Transverse colon (tissue), 4 donors: ENCODE data around the gene FNDC1. TPM values are rescaled to one million over a fixed set of nuclear protein-coding genes. Genes with fewer than 3 reads are reported as not detected.
A peak's percentile ranks its signal among the peaks of the same experiment; 100 is the strongest.
"Not testable (repeated sequence)": the region's sequence is repeated elsewhere in the genome, so short reads cannot be mapped to it uniquely, and the experiment has no call there.

Experiments
- DNase-seq: peaks from one replicate; pipeline ENCODE4 v3.0.0-alpha.2; 2019
- H3K27ac ChIP-seq, 4 donors: fragments of 200-600 bp; sonication (generic); 2 replicates each; pipeline ENCODE4 v1.5.1; 2016 to 2018; ENCODE audit warnings: inconsistent platforms in 4 of 4
- H3K27me3 ChIP-seq: fragments of 200-600 bp; sonication (generic); 2 replicates; pipeline ENCODE4 v1.5.1; 2017; ENCODE audit warnings: inconsistent platforms
- H3K36me3 ChIP-seq, 4 donors: fragments of 200-600 bp; sonication (generic); 2 replicates each; pipeline ENCODE4 v1.5.1; 2017 to 2019; ENCODE audit warnings: inconsistent platforms in 4 of 4
- H3K4me1 ChIP-seq, 4 donors: fragments of 200-600 bp; sonication (generic); 2 replicates each; pipeline ENCODE4 v1.5.1; 2017 to 2020; ENCODE audit warnings: inconsistent platforms in 4 of 4
- H3K4me3 ChIP-seq, 4 donors: fragments of 200-600 bp; sonication (generic); 1 replicate in 1 of 4; 2 replicates in 3 of 4; pipeline versions ENCODE4 v1.5.1 to v1.6.1; 2017 to 2019; ENCODE audit warnings: inconsistent platforms in 4 of 4
- H3K9me3 ChIP-seq, 2 donors: fragments of 200-600 bp; sonication (generic); 2 replicates each; pipeline ENCODE4 v1.5.1; 2017 to 2019; ENCODE audit warnings: inconsistent platforms in 2 of 2
- EP300 ChIP-seq: sonication (generic); formaldehyde crosslinking; IDR thresholded peaks from one replicate; pipeline ENCODE4 v1.6.1; 2017; ENCODE audit warnings: antibody characterized with exemption, low read depth
- POLR2A ChIP-seq: fragments of 450-650 bp; IDR thresholded peaks from one replicate; pipeline ENCODE4 v1.6.1; 2016; ENCODE audit warnings: antibody characterized with exemption, mild to moderate bottlenecking, moderate library complexity
- POLR2AphosphoS5 ChIP-seq, 3 donors: sonication (generic); formaldehyde crosslinking; IDR thresholded peaks; one replicate each; pipeline ENCODE4 v1.6.1; 2016; ENCODE audit warnings: antibody characterized with exemption in 3 of 3
- WGBS, 2 donors: methylation state at CpG; one replicate each; pipeline ENCODE4 v1.1.5; 2018; ENCODE audit warnings: low coverage in 1 of 2; 5-methylcytosine and 5-hydroxymethylcytosine counted together
- in situ Hi-C, 4 donors: fragments of 200-750 bp; cut with MboI; loops; one replicate each; pipeline versions ENCODE4 v1.15.0 to v1.15.1; 2017; ENCODE audit warnings: low sequenced_read_pairs in 3 of 4, low pct_ligation_motif_present in 1 of 4, low pct_unique_long_range_greater_than_20kb in 1 of 4
- intact Hi-C: fragments of 100-400 bp; cut with DNase I; formaldehyde crosslinking; loops from one replicate; pipeline ENCODE4 v1.15.1; 2023; ENCODE audit warnings: low total_unique reads
- total RNA-seq, 4 donors: library from RNA; depleted of rRNA; stranded (reverse); fragments of >200 nt; gene quantifications; one replicate each; pipeline ENCODE4 v1.1.0, GENCODE V29; 2016
- TF ChIP-seq, protein P1 (sequence below), 5 experiments: fragments of 200-600 bp in 3 of 5; fragments of 450-650 bp in 2 of 5; sonication (generic) in 3 of 5; IDR thresholded peaks; 1 replicate in 2 of 5; 2 replicates in 3 of 5; pipeline ENCODE4 v1.5.1; 2016 to 2017; ENCODE audit warnings: antibody characterized with exemption in 5 of 5, inconsistent platforms in 3 of 5, mild to moderate bottlenecking in 2 of 5, moderate library complexity in 1 of 5

The FNDC1 gene
- 10 to 100 TPM in 1 of 4 donors, 1 to 10 TPM in 2, under 1 TPM in 1; 0.64 to 14.2 (median 2.4) TPM for total RNA-seq

DNA sequence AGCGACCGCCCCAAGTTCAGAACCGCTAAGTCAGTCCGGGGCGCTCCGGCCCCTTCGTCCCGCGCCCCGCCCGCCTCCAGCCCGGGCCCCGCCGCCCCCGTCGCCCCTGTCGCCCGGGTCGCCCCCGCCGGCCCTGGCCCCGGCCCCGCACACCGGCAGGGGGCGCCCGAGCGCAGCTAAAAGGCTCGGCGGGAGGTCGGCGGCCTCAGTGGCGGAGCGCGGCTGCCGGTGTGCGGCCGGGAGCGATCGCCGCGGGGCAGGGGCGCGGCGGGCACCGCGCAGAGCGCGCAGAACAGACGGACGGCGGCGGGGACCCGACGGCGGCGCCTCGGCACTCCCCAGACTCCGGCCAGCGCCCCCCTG lies at the start of gene FNDC1:
FNDC1 (plus strand) TSS at position 208 of the 363 bp plus-strand sequence. CDS start 197 bp downstream, outside the sequence.
- peak; percentile 22 for DNase-seq
- Histone ChIP-seq H3K27me3 (peaks cover 86% of the 10 kb centered on the region), H3K4me1 (peaks cover 0 to 18% (median 11%) of the 10 kb centered on the region in 4 donors), H3K27ac (peak within 1 kb of the TSS in 2 of 4 donors; percentile 6 to 47), H3K9me3 (no peaks in the 10 kb centered on the region), H3K4me3 (peak within 1 kb of the TSS in 3 of 4 donors; percentile 18 to 44 (median 37)), H3K36me3 (no peaks in the 10 kb centered on the region)
- intact Hi-C loops (no loop called here), in situ Hi-C loops (loop anchor here in 1 of 4 donors (25.0 kb wide), 1 partner anchor 768 kb away; no protein-coding TSS in a partner anchor)
- WGBS, 2 donors, result 0% methylated on average over 3 of the region's 59 CpGs; no CpG with 5 or more reads in 1 of the 2 donors
- TF ChIP-seq, protein P1, sequence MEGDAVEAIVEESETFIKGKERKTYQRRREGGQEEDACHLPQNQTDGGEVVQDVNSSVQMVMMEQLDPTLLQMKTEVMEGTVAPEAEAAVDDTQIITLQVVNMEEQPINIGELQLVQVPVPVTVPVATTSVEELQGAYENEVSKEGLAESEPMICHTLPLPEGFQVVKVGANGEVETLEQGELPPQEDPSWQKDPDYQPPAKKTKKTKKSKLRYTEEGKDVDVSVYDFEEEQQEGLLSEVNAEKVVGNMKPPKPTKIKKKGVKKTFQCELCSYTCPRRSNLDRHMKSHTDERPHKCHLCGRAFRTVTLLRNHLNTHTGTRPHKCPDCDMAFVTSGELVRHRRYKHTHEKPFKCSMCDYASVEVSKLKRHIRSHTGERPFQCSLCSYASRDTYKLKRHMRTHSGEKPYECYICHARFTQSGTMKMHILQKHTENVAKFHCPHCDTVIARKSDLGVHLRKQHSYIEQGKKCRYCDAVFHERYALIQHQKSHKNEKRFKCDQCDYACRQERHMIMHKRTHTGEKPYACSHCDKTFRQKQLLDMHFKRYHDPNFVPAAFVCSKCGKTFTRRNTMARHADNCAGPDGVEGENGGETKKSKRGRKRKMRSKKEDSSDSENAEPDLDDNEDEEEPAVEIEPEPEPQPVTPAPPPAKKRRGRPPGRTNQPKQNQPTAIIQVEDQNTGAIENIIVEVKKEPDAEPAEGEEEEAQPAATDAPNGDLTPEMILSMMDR (IDR thresholded peaks at IDR 0.05), result no peak
- TF ChIP-seq EP300 (no peak), POLR2AphosphoS5 (IDR thresholded peaks at IDR 0.05) (no peak), POLR2A (no peak)

DNA sequence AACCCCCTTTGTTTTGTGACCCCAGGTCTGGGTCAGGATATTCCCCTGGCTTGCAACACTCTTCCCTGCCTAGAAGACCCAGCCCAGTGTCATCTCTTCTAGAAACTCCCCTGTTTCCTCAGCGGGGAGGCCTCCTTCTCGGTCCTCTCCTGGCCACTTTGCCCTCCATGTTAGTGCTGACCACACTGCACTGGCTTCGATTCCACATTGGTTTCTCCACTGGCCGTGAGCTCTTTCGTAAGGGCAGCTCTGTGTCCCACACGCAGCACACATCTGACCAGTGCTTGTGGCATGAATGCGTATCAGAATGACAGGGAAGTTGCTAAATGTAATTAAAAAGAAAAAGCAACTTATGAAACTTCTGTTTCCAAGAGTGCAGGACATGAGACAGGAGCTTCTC lies 49.4 kb upstream of the FNDC1 start:
- in situ Hi-C loops, result loop anchor here in 3 of 4 donors (10.0 to 25.0 kb wide), 3 partner anchors 105 to 432 kb away; no protein-coding TSS in a partner anchor
- H3K4me1 ChIP-seq, result peaks cover 0 to 6% (median 0%) of the 10 kb centered on the region in 4 donors
- H3K36me3 ChIP-seq, result no peaks in the 10 kb centered on the region
- H3K4me3 ChIP-seq, result no peak overlapping the region
- peak overlapping the region in 1 of 4 donors; percentile 32 for H3K27ac ChIP-seq
- 90 to 100% methylated on average over 2 to 7 of the region's 7 CpGs for WGBS, 2 donors
- H3K9me3 ChIP-seq, result no peaks in the 10 kb centered on the region
- H3K27me3 ChIP-seq, result no peaks in the 10 kb centered on the region
- DNase-seq, result no peak
- TF ChIP-seq POLR2AphosphoS5 (IDR thresholded peaks at IDR 0.05) (no peak), POLR2A (no peak), EP300 (no peak)
- TF ChIP-seq, protein P1 (IDR thresholded peaks at IDR 0.05), result no peak
- intact Hi-C loops, result no loop called here

DNA sequence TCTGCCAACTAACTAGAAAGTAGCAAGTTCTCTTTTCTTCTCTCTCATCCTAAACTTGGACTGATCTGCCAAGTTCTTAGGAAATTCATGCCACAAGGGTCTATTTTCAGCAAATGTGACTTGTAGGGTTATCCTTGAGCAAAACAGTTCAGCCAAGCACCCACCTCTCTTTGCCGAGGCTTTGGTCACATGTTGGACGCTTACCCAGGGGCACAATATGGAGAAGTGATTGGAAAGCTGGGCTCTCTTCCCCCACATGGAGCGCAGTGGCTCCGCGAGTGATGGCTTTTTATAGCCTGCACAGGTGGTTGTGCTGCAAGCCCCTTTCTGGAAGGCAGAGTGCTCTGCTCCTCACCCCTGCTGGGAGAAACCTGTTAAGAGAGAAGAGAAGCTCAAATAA lies 47.7 kb upstream of the FNDC1 start:
- Histone ChIP-seq H3K4me3 (no peak overlapping the region), H3K27me3 (no peaks in the 10 kb centered on the region), H3K9me3 (no peaks in the 10 kb centered on the region), H3K4me1 (peaks cover 0 to 6% (median 0%) of the 10 kb centered on the region in 4 donors), H3K27ac (no peak overlapping the region), H3K36me3 (no peaks in the 10 kb centered on the region)
- in situ Hi-C loops (loop anchor here in 3 of 4 donors (10.0 to 25.0 kb wide), 3 partner anchors 107 to 434 kb away; no protein-coding TSS in a partner anchor), intact Hi-C loops (no loop called here)
- 75% methylated on average over 5 of the region's 5 CpGs; no CpG with 5 or more reads in 1 of the 2 donors for WGBS, 2 donors
- TF ChIP-seq POLR2AphosphoS5 (IDR thresholded peaks at IDR 0.05) (no peak), EP300 (no peak), POLR2A (no peak)
- TF ChIP-seq, protein P1 (IDR thresholded peaks at IDR 0.05), result no peak
- no peak for DNase-seq

DNA sequence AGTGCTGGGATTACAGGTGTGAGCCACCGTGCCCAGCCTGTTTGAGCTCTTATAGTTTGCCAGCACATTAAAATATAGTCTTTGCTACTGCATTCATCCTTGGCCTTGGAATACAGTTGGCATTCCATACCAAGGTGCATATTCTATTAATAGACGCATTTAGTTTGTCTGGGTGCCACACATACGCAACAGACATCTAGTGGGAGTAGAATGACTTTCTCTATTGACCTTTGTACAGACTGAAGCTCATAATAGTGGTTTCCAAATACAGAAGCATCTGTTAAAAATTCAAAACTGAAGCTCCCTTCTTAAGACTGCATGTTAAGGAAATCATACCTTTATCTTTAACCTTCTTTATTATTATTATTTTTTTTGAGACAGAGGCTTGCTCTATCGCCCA lies 46.7 kb upstream of the FNDC1 start:
- intact Hi-C loops (no loop called here), in situ Hi-C loops (loop anchor here in 3 of 4 donors (10.0 to 25.0 kb wide), 3 partner anchors 108 to 435 kb away; no protein-coding TSS in a partner anchor)
- Histone ChIP-seq H3K27me3 (no peaks in the 10 kb centered on the region), H3K36me3 (no peaks in the 10 kb centered on the region), H3K4me1 (peaks cover 0 to 6% (median 0%) of the 10 kb centered on the region in 4 donors), H3K4me3 (no peak overlapping the region), H3K27ac (no peak overlapping the region), H3K9me3 (no peaks in the 10 kb centered on the region)
- DNase-seq, result no peak
- TF ChIP-seq POLR2AphosphoS5 (IDR thresholded peaks at IDR 0.05) (no peak), EP300 (no peak), POLR2A (no peak)
- TF ChIP-seq, protein P1 (IDR thresholded peaks at IDR 0.05), result no peak
- WGBS, 2 donors, result 77 to 91% methylated on average over 4 of the region's 4 CpGs

DNA sequence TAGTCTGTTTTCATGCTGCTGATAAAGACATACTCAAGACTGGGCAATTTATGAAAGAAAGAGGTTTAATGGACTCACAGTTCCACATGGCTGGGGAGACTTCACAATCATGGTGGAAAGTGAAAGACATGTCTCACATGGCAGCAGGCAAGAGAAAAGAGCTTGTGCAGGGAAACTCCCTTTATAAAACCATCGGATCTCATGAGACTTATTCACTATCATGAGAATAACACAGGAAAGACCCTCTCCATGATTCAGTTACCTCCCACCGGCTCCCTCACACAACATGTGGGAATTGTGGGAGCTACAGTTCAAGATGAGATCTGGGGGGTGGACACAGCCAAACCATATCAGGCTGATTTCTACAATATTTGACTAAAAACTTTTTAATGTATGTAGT lies 45.4 kb upstream of the FNDC1 start:
- in situ Hi-C loops, result loop anchor here in 3 of 4 donors (10.0 to 25.0 kb wide), 3 partner anchors 109 to 437 kb away; no protein-coding TSS in a partner anchor
- intact Hi-C loops, H3K27ac ChIP-seq, H3K4me3 ChIP-seq, H3K27me3 ChIP-seq, DNase-seq, H3K36me3 ChIP-seq, H3K4me1 ChIP-seq, H3K9me3 ChIP-seq: not testable (repeated sequence)
- WGBS, 2 donors, result 71 to 92% methylated on average over 2 of the region's 2 CpGs
